GM19467 (cell line): ENCODE data around the gene DSG3.

Experiments used
- ATAC-seq: cut with Tn5 transposase; IDR thresholded peaks from one replicate; pipeline ENCODE4 v1.9.1; 2021; ENCODE audit warnings: mild to moderate bottlenecking, moderate library complexity; ENCODE audit not compliant: unreplicated experiment

The DSG3 gene

DNA sequence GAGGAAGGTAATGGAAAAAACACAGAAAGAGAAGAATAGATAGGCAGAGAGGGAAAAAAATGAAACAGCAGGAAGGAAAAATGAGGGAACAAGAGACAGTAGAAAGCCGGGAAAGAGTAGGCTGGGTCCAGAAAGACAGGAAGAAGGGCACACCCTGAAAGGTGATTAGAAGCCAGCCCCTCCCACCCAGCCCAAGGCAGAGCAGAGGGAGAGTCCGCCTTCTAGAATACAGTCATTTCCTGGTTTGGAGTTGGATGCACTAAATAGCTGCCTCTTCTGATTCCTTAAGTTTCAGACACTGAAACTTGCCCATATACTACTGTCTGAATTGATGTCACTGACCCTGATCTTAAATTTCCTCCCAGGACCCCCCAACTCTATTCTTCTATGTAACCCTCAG lies 17.9 kb upstream of the DSG3 start:
- ATAC-seq = no peak

DNA sequence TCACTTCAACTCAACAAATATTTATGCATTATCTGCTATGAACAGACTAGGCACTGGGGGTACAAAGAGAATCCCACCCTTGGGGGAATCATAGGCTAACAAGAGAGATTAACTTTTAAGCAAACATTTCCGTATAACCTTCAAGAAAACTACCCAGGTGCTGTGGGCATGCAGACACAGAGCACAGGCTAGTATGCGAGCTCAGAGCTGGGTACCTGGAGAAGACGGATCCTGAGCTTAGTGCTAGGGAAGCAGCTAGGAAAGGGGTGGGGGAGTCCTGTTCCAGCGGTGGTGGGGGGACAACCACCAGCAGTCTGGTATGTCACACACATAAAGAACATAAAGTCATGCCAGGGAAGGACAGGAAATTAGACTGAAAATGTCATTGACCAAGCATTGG lies 17.5 kb upstream of the DSG3 start:
- no peak for ATAC-seq

- ATAC-seq = no peak
Observed at GRCh38 chr18:31430554-31430953, 17.0 kb upstream of the DSG3 start.

- ATAC-seq = no peak
Observed at GRCh38 chr18:31432316-31432715, 15.2 kb upstream of the DSG3 start.

GRCh38 chr18:31436825-31437224 lies 10.7 kb upstream of the DSG3 start:
- ATAC-seq = no peak

DNA sequence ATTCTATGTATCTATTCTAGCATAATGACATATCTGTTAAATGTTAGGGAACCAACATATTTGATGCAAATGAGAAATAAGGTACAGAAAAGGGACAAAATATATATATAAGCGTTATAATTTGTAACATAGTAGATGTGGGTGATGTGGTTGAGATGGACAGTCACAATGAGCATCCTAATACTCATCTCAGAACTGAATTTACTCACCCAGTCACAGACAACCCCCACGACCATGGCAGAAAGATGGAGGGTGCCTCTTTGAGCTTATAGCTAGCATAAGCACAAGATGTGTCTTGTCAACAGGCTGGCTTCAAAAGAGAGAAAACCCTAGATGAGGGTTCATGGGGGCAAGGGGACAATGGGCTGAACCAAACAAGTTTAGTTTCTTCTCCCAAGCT lies 9.1 kb upstream of the DSG3 start:
- ATAC-seq = peak; percentile 61

GRCh38 chr18:31439807-31440325 lies 7.7 kb upstream of the DSG3 start:
- ATAC-seq = no peak

GRCh38 chr18:31440787-31441186 lies 6.8 kb upstream of the DSG3 start:
- no peak for ATAC-seq

GRCh38 chr18:31441493-31441892 lies 6.0 kb upstream of the DSG3 start:
- ATAC-seq = no peak

GRCh38 chr18:31444142-31444541 lies 3.4 kb upstream of the DSG3 start:
- no peak for ATAC-seq

DNA sequence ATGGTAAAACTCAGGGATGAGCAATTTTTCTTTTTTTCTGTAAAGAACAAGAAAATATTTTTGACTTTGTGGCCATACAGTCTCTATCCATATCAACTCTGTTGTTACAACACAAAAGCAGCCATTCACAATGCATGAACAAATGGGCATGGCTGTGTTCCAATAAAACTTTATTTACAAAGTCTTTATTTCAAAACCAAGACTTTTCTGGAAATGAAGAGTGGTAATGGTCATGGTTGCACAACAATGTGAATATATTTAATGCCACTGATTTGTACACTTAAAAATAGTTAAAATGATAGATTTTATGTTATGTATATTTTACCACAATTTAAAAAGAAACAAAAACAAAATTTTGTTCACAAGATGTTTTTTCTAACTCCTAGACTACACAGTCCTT lies 1.6 kb upstream of the DSG3 start:
- no peak for ATAC-seq

DNA sequence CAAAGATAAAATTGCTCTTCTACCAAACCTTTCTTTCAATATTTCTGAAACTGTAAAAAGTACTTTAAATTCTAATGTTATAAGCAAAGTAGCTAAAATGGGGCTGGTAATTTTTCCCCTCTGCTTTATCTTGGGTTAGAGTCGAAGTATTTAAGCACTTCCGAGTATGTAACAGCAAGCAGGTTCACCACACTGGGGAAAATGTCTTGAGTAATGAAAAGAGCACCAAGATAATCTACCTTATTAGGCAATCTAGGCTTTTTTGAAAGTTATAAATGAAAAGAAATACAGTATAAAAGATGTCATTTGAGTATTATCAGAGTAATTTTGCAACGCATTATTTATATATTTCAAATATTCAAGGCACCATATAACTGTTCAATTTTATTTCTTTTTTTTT lies 687 bp upstream of the DSG3 start:
- ATAC-seq = no peak

- ATAC-seq = no peak
Observed at GRCh38 chr18:31450409-31450808, 2.9 kb downstream of the DSG3 start.

DNA sequence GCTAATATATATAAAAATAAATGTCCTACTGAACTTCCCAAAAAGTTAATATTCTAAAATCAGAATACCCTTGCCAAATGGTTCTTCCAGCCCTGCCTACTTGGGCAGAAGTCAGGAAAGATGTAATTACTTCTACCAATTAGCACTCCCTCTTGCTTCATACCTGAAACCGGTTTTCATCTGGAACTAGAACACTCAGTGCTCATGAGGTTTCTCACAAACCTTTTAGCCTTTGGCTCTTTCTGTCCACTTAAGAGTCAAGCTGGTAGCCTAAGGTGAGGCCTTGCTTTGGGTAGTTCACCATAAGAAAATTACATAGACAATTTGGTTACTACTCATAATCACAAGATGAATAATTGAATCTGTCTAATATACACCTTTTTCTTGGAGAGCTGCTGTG lies 4.1 kb downstream of the DSG3 start:
- ATAC-seq = no peak

GRCh38 chr18:31454066-31454708 lies 6.6 kb downstream of the DSG3 start:
- ATAC-seq = no peak

DNA sequence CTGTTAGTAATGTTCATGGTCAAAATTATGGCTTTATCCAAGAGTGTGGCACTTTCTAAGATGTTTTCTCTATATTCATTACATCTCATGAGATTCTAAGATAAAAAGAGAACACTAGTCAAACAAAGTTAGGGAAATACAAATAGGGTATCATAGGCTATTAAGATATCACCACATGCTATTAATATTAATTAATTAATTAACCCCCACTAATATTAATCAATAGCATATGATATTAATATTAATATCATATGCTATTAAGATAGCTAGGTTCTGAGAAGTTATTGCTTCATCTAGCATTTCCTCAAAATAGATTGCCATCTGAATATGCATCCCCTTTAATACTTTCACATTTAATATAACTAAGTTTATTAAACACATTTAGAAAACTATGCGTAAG lies 22.1 kb downstream of the DSG3 start:
- ATAC-seq = no peak

GRCh38 chr18:31478688-31479087 lies 31.1 kb downstream of the DSG3 start:
- no peak for ATAC-seq

GRCh38 chr18:31482051-31482450 lies 34.5 kb downstream of the DSG3 start:
- no peak for ATAC-seq

DNA sequence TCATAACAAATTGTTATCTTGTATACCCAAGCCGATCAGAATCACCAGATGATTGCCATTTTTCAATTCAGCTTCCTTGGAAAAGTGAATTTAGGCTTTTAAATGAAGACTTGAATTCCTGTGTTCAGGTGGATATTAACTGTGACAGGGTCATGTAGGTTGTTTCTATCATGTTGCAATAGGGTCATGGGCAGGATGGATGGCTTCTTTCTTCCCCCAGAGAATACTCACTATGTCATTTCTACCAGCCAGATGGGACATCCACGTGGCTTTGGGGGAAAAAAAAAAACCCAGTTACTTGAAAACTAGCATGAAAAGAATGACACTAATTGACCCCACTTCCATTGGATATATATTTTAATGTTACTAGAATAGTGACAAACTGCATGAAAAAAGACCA lies 35.9 kb downstream of the DSG3 start:
- ATAC-seq = no peak

GRCh38 chr18:31484461-31484860 lies 36.9 kb downstream of the DSG3 start:
- no peak for ATAC-seq

- ATAC-seq = no peak
Observed at GRCh38 chr18:31486165-31486564, 38.6 kb downstream of the DSG3 start.

GRCh38 chr18:31487246-31488015 lies 39.9 kb downstream of the DSG3 start:
- no peak for ATAC-seq
